ENCODE results near the gene CD93.

GRCh38 chr20:23059846-23060245 lies 26.3 kb downstream of the CD93 start:
- TF ChIP-seq CSDC2 (CRISPR knock-in tag; IDR thresholded peaks at IDR 0.05) (no peak), ZNF565 (CRISPR knock-in tag; conservative IDR thresholded peaks at IDR 0.05; ENCODE audit: low read depth) (no peak), ZNF8 (CRISPR knock-in tag; IDR thresholded peaks at IDR 0.05) (no peak), ZFP30 (CRISPR knock-in tag; IDR thresholded peaks at IDR 0.05) (no peak), OSR1 (CRISPR knock-in tag; IDR thresholded peaks at IDR 0.05) (no peak), ZFP3 (CRISPR knock-in tag; IDR thresholded peaks at IDR 0.05) (no peak)
- TF ChIP-seq, protein P1, sequence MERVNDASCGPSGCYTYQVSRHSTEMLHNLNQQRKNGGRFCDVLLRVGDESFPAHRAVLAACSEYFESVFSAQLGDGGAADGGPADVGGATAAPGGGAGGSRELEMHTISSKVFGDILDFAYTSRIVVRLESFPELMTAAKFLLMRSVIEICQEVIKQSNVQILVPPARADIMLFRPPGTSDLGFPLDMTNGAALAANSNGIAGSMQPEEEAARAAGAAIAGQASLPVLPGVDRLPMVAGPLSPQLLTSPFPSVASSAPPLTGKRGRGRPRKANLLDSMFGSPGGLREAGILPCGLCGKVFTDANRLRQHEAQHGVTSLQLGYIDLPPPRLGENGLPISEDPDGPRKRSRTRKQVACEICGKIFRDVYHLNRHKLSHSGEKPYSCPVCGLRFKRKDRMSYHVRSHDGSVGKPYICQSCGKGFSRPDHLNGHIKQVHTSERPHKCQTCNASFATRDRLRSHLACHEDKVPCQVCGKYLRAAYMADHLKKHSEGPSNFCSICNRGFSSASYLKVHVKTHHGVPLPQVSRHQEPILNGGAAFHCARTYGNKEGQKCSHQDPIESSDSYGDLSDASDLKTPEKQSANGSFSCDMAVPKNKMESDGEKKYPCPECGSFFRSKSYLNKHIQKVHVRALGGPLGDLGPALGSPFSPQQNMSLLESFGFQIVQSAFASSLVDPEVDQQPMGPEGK (CRISPR knock-in tag; IDR thresholded peaks at IDR 0.05; ENCODE audit: borderline replicate concordance): no peak
